Tibial nerve (tissue), 3 donors: ENCODE results near the gene GLYATL3.

Experiments used
- POLR2A ChIP-seq, 2 donors: fragments of 450-650 bp; IDR thresholded peaks; one replicate each; pipeline ENCODE4 v1.6.1; 2017; ENCODE audit warnings: antibody characterized with exemption in 2 of 2, mild to moderate bottlenecking in 2 of 2, moderate library complexity in 2 of 2
- TF ChIP-seq, protein P1 (sequence below), 5 experiments: fragments of 200-600 bp in 3 of 5; fragments of 450-650 bp in 2 of 5; sonication (generic) in 3 of 5; IDR thresholded peaks; one replicate each; pipeline ENCODE4 v1.5.1; 2016 to 2019; ENCODE audit warnings: antibody characterized with exemption in 5 of 5, mild to moderate bottlenecking in 3 of 5, moderate library complexity in 2 of 5

DNA sequence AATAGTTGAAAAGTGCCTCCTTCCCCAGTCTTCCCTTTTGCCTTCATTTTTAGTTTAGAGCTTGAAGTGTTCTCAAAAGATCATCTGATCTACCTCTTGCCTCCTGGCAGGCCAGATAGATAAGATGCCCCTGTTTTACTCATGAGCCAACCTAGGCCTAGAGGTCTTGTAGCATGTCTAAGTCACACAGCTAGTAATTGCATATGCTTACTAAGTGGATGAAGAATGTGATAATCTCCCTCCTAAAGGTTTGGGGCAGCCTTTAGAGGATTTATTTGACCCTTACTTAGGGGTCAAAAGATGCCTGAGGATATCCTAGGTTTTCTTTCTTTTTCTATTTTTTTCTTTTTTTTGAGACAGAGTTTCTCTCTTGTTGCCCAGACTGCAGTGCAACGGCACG, 52.9 kb downstream of the GLYATL3 start:
- TF ChIP-seq POLR2A (IDR thresholded peaks at IDR 0.05) = no peak
- TF ChIP-seq, protein P1, sequence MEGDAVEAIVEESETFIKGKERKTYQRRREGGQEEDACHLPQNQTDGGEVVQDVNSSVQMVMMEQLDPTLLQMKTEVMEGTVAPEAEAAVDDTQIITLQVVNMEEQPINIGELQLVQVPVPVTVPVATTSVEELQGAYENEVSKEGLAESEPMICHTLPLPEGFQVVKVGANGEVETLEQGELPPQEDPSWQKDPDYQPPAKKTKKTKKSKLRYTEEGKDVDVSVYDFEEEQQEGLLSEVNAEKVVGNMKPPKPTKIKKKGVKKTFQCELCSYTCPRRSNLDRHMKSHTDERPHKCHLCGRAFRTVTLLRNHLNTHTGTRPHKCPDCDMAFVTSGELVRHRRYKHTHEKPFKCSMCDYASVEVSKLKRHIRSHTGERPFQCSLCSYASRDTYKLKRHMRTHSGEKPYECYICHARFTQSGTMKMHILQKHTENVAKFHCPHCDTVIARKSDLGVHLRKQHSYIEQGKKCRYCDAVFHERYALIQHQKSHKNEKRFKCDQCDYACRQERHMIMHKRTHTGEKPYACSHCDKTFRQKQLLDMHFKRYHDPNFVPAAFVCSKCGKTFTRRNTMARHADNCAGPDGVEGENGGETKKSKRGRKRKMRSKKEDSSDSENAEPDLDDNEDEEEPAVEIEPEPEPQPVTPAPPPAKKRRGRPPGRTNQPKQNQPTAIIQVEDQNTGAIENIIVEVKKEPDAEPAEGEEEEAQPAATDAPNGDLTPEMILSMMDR (IDR thresholded peaks at IDR 0.05) = no peak
